ENCODE measurements around the gene DXO. TPM values are rescaled to one million over a fixed set of nuclear protein-coding genes. Genes with fewer than 3 reads are reported as not detected.

DXO gene
- total RNA-seq, 1 experiment from 2014 or later = 38.1 TPM

DNA sequence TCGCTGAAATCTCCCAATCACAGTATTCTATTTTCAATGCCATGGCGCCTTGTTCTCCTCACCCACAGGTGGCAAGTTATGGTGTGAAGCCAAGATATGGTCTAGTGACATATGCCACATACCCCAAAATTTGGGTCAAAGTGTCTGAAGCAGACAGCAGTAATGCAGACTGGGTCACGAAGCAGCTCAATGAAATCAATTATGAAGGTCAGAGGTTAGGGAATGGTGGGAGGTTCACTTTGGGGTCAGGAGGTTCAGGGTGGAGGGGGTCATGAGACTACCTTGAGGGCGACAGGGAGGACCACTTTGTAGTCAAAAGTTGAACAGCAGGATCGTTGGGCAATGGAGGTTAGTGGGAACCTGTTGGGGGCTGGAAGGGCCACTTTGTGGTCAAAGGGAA, 23.6 kb downstream of the DXO start:
- in situ Hi-C loops (cut with HindIII; ENCODE audit: low pct_unique_long_range_greater_than_20kb, low sequenced_read_pairs) = no loop called here

DNA sequence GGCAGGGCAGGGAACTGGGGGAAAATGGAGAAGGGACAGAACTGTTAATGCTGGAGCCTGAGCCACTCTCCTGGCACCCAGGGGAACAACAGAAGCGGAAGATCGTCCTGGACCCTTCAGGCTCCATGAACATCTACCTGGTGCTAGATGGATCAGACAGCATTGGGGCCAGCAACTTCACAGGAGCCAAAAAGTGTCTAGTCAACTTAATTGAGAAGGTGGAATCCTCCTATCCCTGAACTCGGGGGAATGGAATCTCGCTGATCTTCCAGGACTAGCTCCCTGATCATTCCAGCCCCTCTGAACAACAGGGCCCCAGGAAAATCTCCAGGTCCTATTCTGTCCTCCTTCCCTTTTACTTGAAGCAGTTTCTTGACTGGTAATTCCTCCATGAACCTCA, 24.1 kb downstream of the DXO start:
- POLR2A ChIA-PET = no interaction called here

More for the DNA sequence above, 23.6 kb downstream of the DXO start:
- ATAC-seq (no peak), DNase-seq (ENCODE audit: low read depth, low spot score) (no peak)
- no peak for TF ChIP-seq TCF7L2 (IDR thresholded peaks at IDR 0.05; ENCODE audit: low read depth, low read length)
- TF ChIP-seq, protein P1, sequence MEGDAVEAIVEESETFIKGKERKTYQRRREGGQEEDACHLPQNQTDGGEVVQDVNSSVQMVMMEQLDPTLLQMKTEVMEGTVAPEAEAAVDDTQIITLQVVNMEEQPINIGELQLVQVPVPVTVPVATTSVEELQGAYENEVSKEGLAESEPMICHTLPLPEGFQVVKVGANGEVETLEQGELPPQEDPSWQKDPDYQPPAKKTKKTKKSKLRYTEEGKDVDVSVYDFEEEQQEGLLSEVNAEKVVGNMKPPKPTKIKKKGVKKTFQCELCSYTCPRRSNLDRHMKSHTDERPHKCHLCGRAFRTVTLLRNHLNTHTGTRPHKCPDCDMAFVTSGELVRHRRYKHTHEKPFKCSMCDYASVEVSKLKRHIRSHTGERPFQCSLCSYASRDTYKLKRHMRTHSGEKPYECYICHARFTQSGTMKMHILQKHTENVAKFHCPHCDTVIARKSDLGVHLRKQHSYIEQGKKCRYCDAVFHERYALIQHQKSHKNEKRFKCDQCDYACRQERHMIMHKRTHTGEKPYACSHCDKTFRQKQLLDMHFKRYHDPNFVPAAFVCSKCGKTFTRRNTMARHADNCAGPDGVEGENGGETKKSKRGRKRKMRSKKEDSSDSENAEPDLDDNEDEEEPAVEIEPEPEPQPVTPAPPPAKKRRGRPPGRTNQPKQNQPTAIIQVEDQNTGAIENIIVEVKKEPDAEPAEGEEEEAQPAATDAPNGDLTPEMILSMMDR (IDR thresholded peaks at IDR 0.05) = no peak
- no peak for TF ChIP-seq POLR2AphosphoS5 (IDR thresholded peaks at IDR 0.05; ENCODE audit: low read depth, low read length)
- TF ChIP-seq SIN3A (IDR thresholded peaks at IDR 0.05; ENCODE audit: borderline replicate concordance, insufficient read depth, low read depth, low read length) = no peak
- ChIA-PET CTCF (no interaction called here), POLR2A (interaction anchor here (1.5 kb wide), 1 partner anchor 10 kb away, joined by 3 read pairs; the partner anchor contains the start of genes NELFE and SKIC2)
- Histone ChIP-seq H3K36me3 (ENCODE audit: control insufficient read depth, insufficient read depth, low read length) (peaks cover 8% of the 10 kb centered on the region; the same call in 1 of the 2 replicates), H3K27ac (ENCODE audit: low read length) (no peak overlapping the region), H3K4me3 (ENCODE audit: low read depth in 2 of 2, low read length in 2 of 2) (no peak overlapping the region), H3K27me3 (ENCODE audit: control insufficient read depth, insufficient read depth, low read length) (no peaks in the 10 kb centered on the region), H3K4me1 (ENCODE audit: control insufficient read depth, insufficient read depth, low read length) (peaks cover 8% of the 10 kb centered on the region; the same call in 1 of the 2 replicates), H3K9me3 (ENCODE audit: control insufficient read depth, insufficient read depth, low read depth, low read length) (no peaks in the 10 kb centered on the region)
- intact Hi-C loops (cut with micrococcal nuclease; ENCODE audit: unreplicated experiment) = no loop called here
- no TSS peak for BruUV-seq (replicated peaks)

More for the DNA sequence above, 24.1 kb downstream of the DXO start:
- ATAC-seq (no peak), DNase-seq (ENCODE audit: low read depth, low spot score) (no peak)
- Histone ChIP-seq H3K36me3 (ENCODE audit: control insufficient read depth, insufficient read depth, low read length) (peaks cover 8% of the 10 kb centered on the region; the same call in 1 of the 2 replicates), H3K4me3 (ENCODE audit: low read depth in 2 of 2, low read length in 2 of 2) (no peak overlapping the region), H3K4me1 (ENCODE audit: control insufficient read depth, insufficient read depth, low read length) (peaks cover 8% of the 10 kb centered on the region; the same call in 1 of the 2 replicates), H3K27ac (ENCODE audit: low read length) (no peak overlapping the region), H3K9me3 (ENCODE audit: control insufficient read depth, insufficient read depth, low read depth, low read length) (no peaks in the 10 kb centered on the region), H3K27me3 (ENCODE audit: control insufficient read depth, insufficient read depth, low read length) (no peaks in the 10 kb centered on the region)
- no TSS peak for BruUV-seq (replicated peaks)
- intact Hi-C loops (cut with micrococcal nuclease; ENCODE audit: unreplicated experiment) (no loop called here), in situ Hi-C loops (cut with HindIII; ENCODE audit: low pct_unique_long_range_greater_than_20kb, low sequenced_read_pairs) (no loop called here)
- TF ChIP-seq POLR2AphosphoS5 (IDR thresholded peaks at IDR 0.05; ENCODE audit: low read depth, low read length) (no peak), TCF7L2 (IDR thresholded peaks at IDR 0.05; ENCODE audit: low read depth, low read length) (no peak), SIN3A (IDR thresholded peaks at IDR 0.05; ENCODE audit: borderline replicate concordance, insufficient read depth, low read depth, low read length) (no peak)
- TF ChIP-seq, protein P1 (IDR thresholded peaks at IDR 0.05) = no peak
- TF ChIP-seq, protein P2, sequence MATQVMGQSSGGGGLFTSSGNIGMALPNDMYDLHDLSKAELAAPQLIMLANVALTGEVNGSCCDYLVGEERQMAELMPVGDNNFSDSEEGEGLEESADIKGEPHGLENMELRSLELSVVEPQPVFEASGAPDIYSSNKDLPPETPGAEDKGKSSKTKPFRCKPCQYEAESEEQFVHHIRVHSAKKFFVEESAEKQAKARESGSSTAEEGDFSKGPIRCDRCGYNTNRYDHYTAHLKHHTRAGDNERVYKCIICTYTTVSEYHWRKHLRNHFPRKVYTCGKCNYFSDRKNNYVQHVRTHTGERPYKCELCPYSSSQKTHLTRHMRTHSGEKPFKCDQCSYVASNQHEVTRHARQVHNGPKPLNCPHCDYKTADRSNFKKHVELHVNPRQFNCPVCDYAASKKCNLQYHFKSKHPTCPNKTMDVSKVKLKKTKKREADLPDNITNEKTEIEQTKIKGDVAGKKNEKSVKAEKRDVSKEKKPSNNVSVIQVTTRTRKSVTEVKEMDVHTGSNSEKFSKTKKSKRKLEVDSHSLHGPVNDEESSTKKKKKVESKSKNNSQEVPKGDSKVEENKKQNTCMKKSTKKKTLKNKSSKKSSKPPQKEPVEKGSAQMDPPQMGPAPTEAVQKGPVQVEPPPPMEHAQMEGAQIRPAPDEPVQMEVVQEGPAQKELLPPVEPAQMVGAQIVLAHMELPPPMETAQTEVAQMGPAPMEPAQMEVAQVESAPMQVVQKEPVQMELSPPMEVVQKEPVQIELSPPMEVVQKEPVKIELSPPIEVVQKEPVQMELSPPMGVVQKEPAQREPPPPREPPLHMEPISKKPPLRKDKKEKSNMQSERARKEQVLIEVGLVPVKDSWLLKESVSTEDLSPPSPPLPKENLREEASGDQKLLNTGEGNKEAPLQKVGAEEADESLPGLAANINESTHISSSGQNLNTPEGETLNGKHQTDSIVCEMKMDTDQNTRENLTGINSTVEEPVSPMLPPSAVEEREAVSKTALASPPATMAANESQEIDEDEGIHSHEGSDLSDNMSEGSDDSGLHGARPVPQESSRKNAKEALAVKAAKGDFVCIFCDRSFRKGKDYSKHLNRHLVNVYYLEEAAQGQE (IDR thresholded peaks at IDR 0.05; ENCODE audit: insufficient read depth in 1 of 2, low read depth in 2 of 2, low read length in 1 of 2) = no peak
- CTCF ChIA-PET = no interaction called here
